ENCODE results near the gene TPRG1. TPM values are rescaled to one million over a fixed set of nuclear protein-coding genes. Genes with fewer than 3 reads are reported as not detected.

The TPRG1 gene
- 10 to 100 TPM; 24.4 to 25.3 TPM for total RNA-seq

GRCh38 chr3:189171707-189172106 lies at the start of gene TPRG1:
Gene TPRG1, plus strand, starts transcription at chr3:189171971. Its CDS starts 35,414 bp downstream, at chr3:189207385.
- Mint-ChIP-seq H3K27ac (peak within 1 kb of the TSS; percentile 30), H3K36me3 (ENCODE audit: insufficient read depth in 2 of 2) (no peaks in the 10 kb centered on the region), H3K9me3 (no peaks in the 10 kb centered on the region), H3K4me1 (ENCODE audit: low read depth) (peaks cover 26% of the 10 kb centered on the region), H3K27me3 (ENCODE audit: low read depth) (no peaks in the 10 kb centered on the region), H3K4me3 (peak within 1 kb of the TSS in 1 of 2 donors; percentile 5)
- DNase-seq (no peak), ATAC-seq (replicated peaks in 1 of 2) (peak; percentile 20 to 44)

- peak overlapping the region; percentile 91 for H3K27ac Mint-ChIP-seq
- H3K4me1 Mint-ChIP-seq (ENCODE audit: low read depth): no peaks in the 10 kb centered on the region
- H3K4me3 Mint-ChIP-seq: peak overlapping the region; percentile 17 to 88
Observed at GRCh38 chr3:189122110-189122509, 49.7 kb upstream of the TPRG1 start.

DNA sequence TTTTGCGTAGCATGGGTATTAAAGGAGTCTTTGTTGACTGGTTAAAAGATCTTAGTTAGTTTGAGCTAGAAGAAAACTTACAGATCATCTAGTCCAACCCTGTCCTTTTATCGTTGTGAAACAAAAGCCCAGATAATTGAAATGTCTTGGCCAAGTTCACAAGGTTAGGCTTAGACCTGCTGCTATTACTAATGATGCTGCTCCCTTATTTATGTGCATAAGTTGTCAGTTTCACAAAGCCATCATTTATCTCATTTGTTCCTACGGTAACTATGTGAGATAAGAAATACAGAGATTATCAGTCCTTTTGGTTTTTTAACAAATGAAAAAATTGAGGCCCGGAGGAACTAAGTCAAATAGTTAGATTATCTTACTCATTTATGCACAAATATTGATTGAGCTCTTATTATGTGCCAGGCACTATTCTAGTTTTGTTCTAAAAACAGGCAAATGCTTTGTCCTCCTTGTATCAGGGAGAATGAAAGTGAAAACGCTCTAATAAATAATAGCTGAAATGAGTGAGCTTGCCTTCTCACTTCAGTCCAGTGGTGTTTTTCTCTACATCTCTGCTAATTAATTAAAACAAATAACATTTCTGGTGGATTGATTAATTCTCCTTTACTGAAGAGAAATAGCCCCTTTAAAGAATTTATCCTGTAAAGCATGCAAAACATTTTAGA lies 49.1 kb upstream of the TPRG1 start:
- Mint-ChIP-seq H3K36me3 (ENCODE audit: insufficient read depth in 2 of 2) (peaks cover 8 to 19% of the 10 kb centered on the region in 2 donors), H3K9me3 (peaks cover 6 to 11% of the 10 kb centered on the region in 2 donors), H3K4me3 (peak overlapping the region; percentile 17 to 88), H3K27ac (peak overlapping the region; percentile 91), H3K4me1 (ENCODE audit: low read depth) (no peaks in the 10 kb centered on the region), H3K27me3 (ENCODE audit: low read depth) (no peaks in the 10 kb centered on the region)
- DNase-seq (no peak), ATAC-seq (replicated peaks in 1 of 2) (no peak)

More at GRCh38 chr3:189122110-189122509, 49.7 kb upstream of the TPRG1 start:
- Mint-ChIP-seq H3K27me3 (ENCODE audit: low read depth) (no peaks in the 10 kb centered on the region), H3K36me3 (ENCODE audit: insufficient read depth in 2 of 2) (peaks cover 8 to 19% of the 10 kb centered on the region in 2 donors), H3K9me3 (peaks cover 6 to 11% of the 10 kb centered on the region in 2 donors)
- ATAC-seq (replicated peaks in 1 of 2): no peak
- no peak for DNase-seq

- Mint-ChIP-seq H3K9me3 (peaks cover 3 to 8% of the 10 kb centered on the region in 2 donors), H3K27ac (peak overlapping the region; percentile 52), H3K27me3 (ENCODE audit: low read depth) (no peaks in the 10 kb centered on the region), H3K36me3 (ENCODE audit: insufficient read depth in 2 of 2) (peaks cover 5 to 12% of the 10 kb centered on the region in 2 donors), H3K4me3 (peak overlapping the region in 1 of 2 donors; percentile 88), H3K4me1 (ENCODE audit: low read depth) (no peaks in the 10 kb centered on the region)
- DNase-seq (no peak), ATAC-seq (replicated peaks in 1 of 2) (no peak)
Observed at GRCh38 chr3:189123595-189124387, 48.0 kb upstream of the TPRG1 start.

DNA sequence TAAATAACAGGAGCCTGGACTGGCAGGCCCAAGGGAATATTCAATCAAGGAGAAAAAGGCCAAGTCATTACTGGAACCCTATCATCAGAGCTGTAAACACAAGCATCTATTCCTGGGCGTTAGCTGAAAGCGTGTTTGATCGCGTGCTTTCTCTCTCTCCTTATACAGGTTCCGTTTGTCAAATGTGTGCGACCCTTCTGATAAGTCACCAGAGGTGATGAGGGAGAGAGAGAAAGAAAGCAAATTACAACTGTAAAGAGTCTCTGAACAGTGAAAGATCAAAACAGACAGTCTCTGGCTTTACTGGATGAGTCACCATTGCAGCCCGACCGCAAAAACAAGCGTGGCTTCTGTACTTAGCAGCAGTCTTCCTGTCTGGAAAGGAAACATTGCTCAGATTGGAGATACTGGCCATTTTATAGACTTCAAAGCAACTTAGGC lies 39.5 kb upstream of the TPRG1 start:
- Mint-ChIP-seq H3K36me3 (ENCODE audit: insufficient read depth in 2 of 2) (peaks cover 7 to 9% of the 10 kb centered on the region in 2 donors), H3K27ac (peak overlapping the region; percentile 79), H3K27me3 (ENCODE audit: low read depth) (no peaks in the 10 kb centered on the region), H3K4me1 (ENCODE audit: low read depth) (peaks cover 19% of the 10 kb centered on the region), H3K9me3 (peaks cover 5% of the 10 kb centered on the region in 2 donors), H3K4me3 (peak overlapping the region; percentile 53 to 70)
- DNase-seq: peak; percentile 75 to 81
- ATAC-seq (replicated peaks in 1 of 2): peak; percentile 98 to 99

- H3K4me1 Mint-ChIP-seq (ENCODE audit: low read depth): peaks cover 20% of the 10 kb centered on the region
- ATAC-seq (replicated peaks in 1 of 2) (peak in 1 of 2 donors; percentile 2), DNase-seq (no peak)
- H3K36me3 Mint-ChIP-seq (ENCODE audit: insufficient read depth in 2 of 2): peaks cover 7 to 9% of the 10 kb centered on the region in 2 donors
- H3K27me3 Mint-ChIP-seq (ENCODE audit: low read depth): no peaks in the 10 kb centered on the region
- H3K9me3 Mint-ChIP-seq: peaks cover 5% of the 10 kb centered on the region in 2 donors
- H3K27ac Mint-ChIP-seq: peak overlapping the region; percentile 79
- peak overlapping the region in 1 of 2 donors; percentile 70 for H3K4me3 Mint-ChIP-seq
Observed at GRCh38 chr3:189132839-189133238, 38.9 kb upstream of the TPRG1 start.

- Mint-ChIP-seq H3K27ac (no peak overlapping the region), H3K9me3 (peaks cover 5% of the 10 kb centered on the region in 2 donors), H3K4me1 (ENCODE audit: low read depth) (peaks cover 28% of the 10 kb centered on the region), H3K4me3 (no peak overlapping the region), H3K36me3 (ENCODE audit: insufficient read depth in 2 of 2) (peaks cover 7 to 9% of the 10 kb centered on the region in 2 donors), H3K27me3 (ENCODE audit: low read depth) (no peaks in the 10 kb centered on the region)
- DNase-seq: no peak
- no peak for ATAC-seq (replicated peaks in 1 of 2)
Observed at GRCh38 chr3:189133768-189134167, 38.0 kb upstream of the TPRG1 start.

- Mint-ChIP-seq H3K9me3 (peaks cover 5% of the 10 kb centered on the region in 2 donors), H3K4me3 (no peak overlapping the region), H3K4me1 (ENCODE audit: low read depth) (peaks cover 28% of the 10 kb centered on the region), H3K27me3 (ENCODE audit: low read depth) (peaks cover 26% of the 10 kb centered on the region), H3K27ac (no peak overlapping the region), H3K36me3 (ENCODE audit: insufficient read depth in 2 of 2) (peaks cover 6 to 8% of the 10 kb centered on the region in 2 donors)
- no peak for DNase-seq
- ATAC-seq (replicated peaks in 1 of 2): no peak
Observed at GRCh38 chr3:189137416-189137815, 34.4 kb upstream of the TPRG1 start.

DNA sequence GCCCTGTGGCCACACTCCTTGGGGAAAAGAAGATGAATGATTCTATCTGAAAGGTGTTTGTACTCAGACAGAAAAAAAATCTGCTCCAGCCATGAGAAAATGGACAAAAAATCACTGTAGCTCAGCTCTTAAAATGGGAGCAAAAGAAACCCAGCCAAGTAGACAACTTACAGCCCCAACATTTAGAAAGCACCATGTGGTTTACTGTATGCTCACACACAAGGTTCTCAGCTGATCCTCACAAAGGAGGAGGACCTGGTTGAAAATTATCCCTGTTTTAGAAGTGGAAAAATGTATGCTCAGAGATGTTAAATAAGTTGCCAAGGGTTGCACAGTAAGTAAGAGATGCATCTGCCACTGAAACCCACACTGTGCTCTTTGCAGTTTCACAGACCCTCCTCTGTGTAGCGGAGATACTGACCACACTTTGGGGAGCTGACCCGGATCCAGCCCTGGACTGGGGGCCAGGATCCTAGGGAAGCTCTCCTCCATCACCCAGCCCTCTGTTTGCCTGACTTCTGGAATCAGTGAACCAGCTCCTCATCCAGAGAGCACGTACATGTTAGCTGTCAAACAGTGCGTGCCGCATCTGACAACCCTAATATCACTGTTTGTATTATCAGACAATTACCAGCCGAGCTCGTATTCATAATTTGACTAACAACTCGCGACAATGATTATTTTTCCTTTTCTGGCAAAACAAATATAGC lies 32.7 kb upstream of the TPRG1 start:
- DNase-seq: no peak
- Mint-ChIP-seq H3K27me3 (ENCODE audit: low read depth) (peaks cover 26% of the 10 kb centered on the region), H3K36me3 (ENCODE audit: insufficient read depth in 2 of 2) (peaks cover 0 to 2% of the 10 kb centered on the region in 2 donors), H3K4me1 (ENCODE audit: low read depth) (peaks cover 28% of the 10 kb centered on the region), H3K4me3 (no peak overlapping the region), H3K9me3 (no peaks in the 10 kb centered on the region), H3K27ac (no peak overlapping the region)
- no peak for ATAC-seq (replicated peaks in 1 of 2)

DNA sequence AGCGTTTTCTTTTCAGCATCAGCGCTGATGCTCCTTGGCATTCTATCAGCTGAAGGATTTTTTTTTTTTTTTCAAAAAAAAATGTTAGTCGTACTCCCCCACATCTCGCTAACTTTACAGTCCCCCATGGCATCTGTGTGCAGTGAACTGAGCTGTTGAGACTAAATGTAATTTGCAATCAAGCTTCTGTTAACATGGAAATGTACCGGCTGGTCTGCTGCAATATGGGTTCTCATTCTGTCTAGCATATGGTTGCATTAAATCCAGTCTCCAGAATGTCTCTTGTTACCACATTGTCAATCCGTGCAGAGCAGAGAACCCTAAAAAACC lies 32.2 kb upstream of the TPRG1 start:
- DNase-seq (no peak), ATAC-seq (replicated peaks in 1 of 2) (no peak)
- Mint-ChIP-seq H3K27ac (no peak overlapping the region), H3K4me3 (no peak overlapping the region), H3K36me3 (ENCODE audit: insufficient read depth in 2 of 2) (peaks cover 0 to 2% of the 10 kb centered on the region in 2 donors), H3K4me1 (ENCODE audit: low read depth) (peaks cover 29% of the 10 kb centered on the region), H3K27me3 (ENCODE audit: low read depth) (peaks cover 27% of the 10 kb centered on the region), H3K9me3 (no peaks in the 10 kb centered on the region)

GRCh38 chr3:189142527-189142926 lies 29.2 kb upstream of the TPRG1 start:
- H3K27ac Mint-ChIP-seq: no peak overlapping the region
- H3K9me3 Mint-ChIP-seq: no peaks in the 10 kb centered on the region
- peaks cover 43% of the 10 kb centered on the region for H3K27me3 Mint-ChIP-seq (ENCODE audit: low read depth)
- ATAC-seq (replicated peaks in 1 of 2): peak; percentile 91 to 92
- H3K4me3 Mint-ChIP-seq: no peak overlapping the region
- peak; percentile 38 to 51 for DNase-seq
- H3K36me3 Mint-ChIP-seq (ENCODE audit: insufficient read depth in 2 of 2): no peaks in the 10 kb centered on the region
- peaks cover 29% of the 10 kb centered on the region for H3K4me1 Mint-ChIP-seq (ENCODE audit: low read depth)

DNA sequence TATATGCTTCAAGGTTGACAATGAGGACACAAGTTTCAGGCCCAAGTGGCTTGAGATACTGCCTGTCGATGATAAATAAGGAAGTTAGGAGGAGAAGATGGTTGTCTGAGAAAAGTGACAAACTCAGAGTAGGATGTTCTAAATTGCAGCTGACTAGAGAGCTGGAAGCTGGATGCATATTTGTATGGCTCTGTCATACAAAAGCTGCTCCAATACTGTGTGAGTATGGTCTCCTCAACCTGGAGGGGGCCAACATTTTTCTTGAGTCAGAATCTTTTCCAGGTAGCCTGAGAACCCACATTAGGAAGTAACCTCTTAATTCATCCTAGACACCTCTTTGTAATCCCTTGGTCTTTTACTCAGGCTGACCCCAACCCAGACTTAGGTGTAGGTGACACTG lies 28.4 kb upstream of the TPRG1 start:
- H3K27me3 Mint-ChIP-seq (ENCODE audit: low read depth): peaks cover 46% of the 10 kb centered on the region
- peaks cover 26% of the 10 kb centered on the region for H3K4me1 Mint-ChIP-seq (ENCODE audit: low read depth)
- no peaks in the 10 kb centered on the region for H3K9me3 Mint-ChIP-seq
- no peak overlapping the region for H3K27ac Mint-ChIP-seq
- ATAC-seq (replicated peaks in 1 of 2) (no peak), DNase-seq (no peak)
- H3K4me3 Mint-ChIP-seq: no peak overlapping the region
- no peaks in the 10 kb centered on the region for H3K36me3 Mint-ChIP-seq (ENCODE audit: insufficient read depth in 2 of 2)

DNA sequence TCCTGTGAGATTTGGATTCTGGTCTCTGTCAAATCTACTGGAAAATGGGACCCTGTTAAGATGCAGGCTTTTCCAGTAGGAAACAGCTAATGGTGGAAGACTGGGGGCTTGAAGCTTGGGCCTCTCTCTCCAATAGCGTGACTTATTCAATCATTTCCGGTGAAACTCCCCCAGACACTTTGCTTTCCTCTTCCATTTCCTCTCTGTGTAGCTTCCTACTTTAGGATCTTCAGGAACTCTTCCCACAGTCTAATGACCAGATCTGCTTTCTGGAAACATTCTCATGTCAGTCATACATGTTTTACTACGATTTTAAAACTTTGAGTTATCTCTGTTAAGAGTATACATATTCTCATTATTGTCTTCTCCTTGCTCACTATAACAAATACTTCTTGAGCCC lies 28.0 kb upstream of the TPRG1 start:
- DNase-seq (no peak), ATAC-seq (replicated peaks in 1 of 2) (no peak)
- Mint-ChIP-seq H3K27ac (no peak overlapping the region), H3K4me1 (ENCODE audit: low read depth) (peaks cover 25% of the 10 kb centered on the region), H3K27me3 (ENCODE audit: low read depth) (peaks cover 46% of the 10 kb centered on the region), H3K36me3 (ENCODE audit: insufficient read depth in 2 of 2) (no peaks in the 10 kb centered on the region), H3K9me3 (no peaks in the 10 kb centered on the region), H3K4me3 (no peak overlapping the region)

All from activated T-cell treated with anti-CD3 and anti-CD28 coated beads, Interleukin-2, amount 50 U/mL, for 72 hours (primary cell).